ENCODE results near the gene TBCD.

DNA sequence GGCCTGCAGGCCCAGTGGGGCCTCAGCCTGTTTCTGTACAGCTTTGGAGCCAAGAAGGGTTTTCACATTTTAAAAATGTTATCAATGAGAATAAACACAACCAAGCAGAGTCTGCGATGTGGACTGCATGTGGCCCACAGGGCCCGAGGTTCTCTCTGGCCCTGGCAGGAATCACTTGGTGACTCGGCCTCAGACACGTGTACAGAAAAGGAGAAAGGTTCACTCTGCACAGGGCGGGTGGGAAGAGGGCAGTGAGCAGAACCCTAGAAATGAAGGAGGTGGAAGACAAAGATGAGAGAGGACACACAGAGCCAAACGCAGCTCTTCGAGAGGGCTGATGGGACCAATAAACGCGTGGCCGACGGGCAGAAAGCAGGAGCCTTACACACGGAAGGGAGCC, 99.5 kb downstream of the TBCD start:
- no peak for TF ChIP-seq POLR2AphosphoS5 (IDR thresholded peaks at IDR 0.05; ENCODE audit: borderline replicate concordance, low read depth, low read length)
- TF ChIP-seq EZH2 (IDR thresholded peaks at IDR 0.05), result no peak
- TF ChIP-seq FOXP2 (optimal IDR thresholded peaks at IDR 0.05; ENCODE audit: control extremely low read depth, extremely low read length, insufficient read depth), result no peak
